NCI-H2029 treated with DMSO at 0.1 percent for 48 hours (cell line): ENCODE results near the gene LAD1.

Source experiments
- DNase-seq: peaks from one replicate; lab custom pipeline; 2025; lab: John Stamatoyannopoulos, UW

The LAD1 gene

GRCh38 chr1:201399018-201399351, at the start of gene LAD1:
TSS of gene LAD1 (minus strand) at chr1:201399324. CDS start at chr1:201399306, 18 bp downstream.
- no peak for DNase-seq

GRCh38 chr1:201447903-201448871, 49.1 kb upstream of the LAD1 start:
- DNase-seq: peak; percentile 3

GRCh38 chr1:201445310-201445709, 46.2 kb upstream of the LAD1 start:
- no peak for DNase-seq

- DNase-seq: no peak
Measured at GRCh38 chr1:201444792-201445191, 45.7 kb upstream of the LAD1 start.

GRCh38 chr1:201443747-201444146, 44.6 kb upstream of the LAD1 start:
- DNase-seq: no peak

GRCh38 chr1:201436969-201437368, 37.8 kb upstream of the LAD1 start:
- DNase-seq: no peak

GRCh38 chr1:201436393-201436792, 37.3 kb upstream of the LAD1 start:
- no peak for DNase-seq

- no peak for DNase-seq
Measured at GRCh38 chr1:201434266-201434665, 35.1 kb upstream of the LAD1 start.

- no peak for DNase-seq
Measured at GRCh38 chr1:201433609-201434008, 34.5 kb upstream of the LAD1 start.

- no peak for DNase-seq
Measured at GRCh38 chr1:201430776-201431175, 31.7 kb upstream of the LAD1 start.

- no peak for DNase-seq
Measured at GRCh38 chr1:201429736-201430501, 30.8 kb upstream of the LAD1 start.

GRCh38 chr1:201427963-201428362, 28.8 kb upstream of the LAD1 start:
- DNase-seq: no peak

GRCh38 chr1:201426479-201427310, 27.6 kb upstream of the LAD1 start:
- no peak for DNase-seq

GRCh38 chr1:201424146-201424545, 25.0 kb upstream of the LAD1 start:
- no peak for DNase-seq

- no peak for DNase-seq
Measured at GRCh38 chr1:201423655-201424054, 24.5 kb upstream of the LAD1 start.

GRCh38 chr1:201422436-201423030, 23.4 kb upstream of the LAD1 start:
- DNase-seq: no peak

- no peak for DNase-seq
Measured at GRCh38 chr1:201422026-201422425, 22.9 kb upstream of the LAD1 start.

- no peak for DNase-seq
Measured at GRCh38 chr1:201421041-201421440, 21.9 kb upstream of the LAD1 start.

- DNase-seq: no peak
Measured at GRCh38 chr1:201420608-201421002, 21.5 kb upstream of the LAD1 start.

GRCh38 chr1:201419746-201420607, 20.9 kb upstream of the LAD1 start:
- DNase-seq: no peak

- no peak for DNase-seq
Measured at GRCh38 chr1:201419256-201419655, 20.1 kb upstream of the LAD1 start.
